Measurements from ENCODE around the gene TCF3. TPM values are rescaled to one million over a fixed set of nuclear protein-coding genes. Genes with fewer than 3 reads are reported as not detected.
A peak's percentile ranks its signal among the peaks of the same experiment; 100 is the strongest.

Gene TCF3
- total and polyA plus RNA-seq, 2 donors: 27.4 to 50.2 TPM

- no peaks in the 10 kb centered on the region for H3K4me1 ChIP-seq (ENCODE audit: insufficient read depth)
- no peak overlapping the region for H3K4me3 ChIP-seq (ENCODE audit: low read depth, low read length)
- no peak for DNase-seq (ENCODE audit: extremely low spot score)
- H3K27ac ChIP-seq (ENCODE audit: low read depth): no peak overlapping the region
- 96% methylated on average over 34 of the region's 34 CpGs for WGBS
- no peaks in the 10 kb centered on the region for H3K36me3 ChIP-seq (ENCODE audit: insufficient read depth)
Observed at GRCh38 chr19:1636325-1637236, 15.8 kb downstream of the TCF3 start.

- WGBS: 98% methylated on average over 5 of the region's 5 CpGs
- Histone ChIP-seq H3K27ac (ENCODE audit: low read depth) (no peak overlapping the region), H3K4me1 (ENCODE audit: insufficient read depth) (no peaks in the 10 kb centered on the region), H3K4me3 (ENCODE audit: low read depth, low read length) (no peak overlapping the region), H3K36me3 (ENCODE audit: insufficient read depth) (no peaks in the 10 kb centered on the region)
- no peak for DNase-seq (ENCODE audit: extremely low spot score)
Observed at GRCh38 chr19:1634938-1635243, 17.5 kb downstream of the TCF3 start.

GRCh38 chr19:1634242-1634937 lies 18.0 kb downstream of the TCF3 start:
- Histone ChIP-seq H3K4me1 (ENCODE audit: insufficient read depth) (no peaks in the 10 kb centered on the region), H3K4me3 (ENCODE audit: low read depth, low read length) (no peak overlapping the region), H3K36me3 (ENCODE audit: insufficient read depth) (no peaks in the 10 kb centered on the region), H3K27ac (ENCODE audit: low read depth) (no peak overlapping the region)
- WGBS: 94% methylated on average over 19 of the region's 19 CpGs
- DNase-seq (ENCODE audit: extremely low spot score): no peak

GRCh38 chr19:1633269-1633826 lies 19.1 kb downstream of the TCF3 start:
- H3K4me3 ChIP-seq (ENCODE audit: low read depth, low read length): no peak overlapping the region
- no peak overlapping the region for H3K27ac ChIP-seq (ENCODE audit: low read depth)
- no peaks in the 10 kb centered on the region for H3K36me3 ChIP-seq (ENCODE audit: insufficient read depth)
- 90% methylated on average over 11 of the region's 11 CpGs for WGBS
- no peaks in the 10 kb centered on the region for H3K4me1 ChIP-seq (ENCODE audit: insufficient read depth)
- no peak for DNase-seq (ENCODE audit: extremely low spot score)

- no peak for DNase-seq (ENCODE audit: extremely low spot score)
- H3K36me3 ChIP-seq (ENCODE audit: insufficient read depth): no peaks in the 10 kb centered on the region
- H3K4me1 ChIP-seq (ENCODE audit: insufficient read depth): no peaks in the 10 kb centered on the region
- H3K27ac ChIP-seq (ENCODE audit: low read depth): no peak overlapping the region
- no peak overlapping the region for H3K4me3 ChIP-seq (ENCODE audit: low read depth, low read length)
- WGBS: 88% methylated on average over 26 of the region's 26 CpGs
Observed at GRCh38 chr19:1632462-1633268, 19.8 kb downstream of the TCF3 start.

GRCh38 chr19:1631557-1632100 lies 20.8 kb downstream of the TCF3 start:
- Histone ChIP-seq H3K27ac (ENCODE audit: low read depth) (no peak overlapping the region), H3K36me3 (ENCODE audit: insufficient read depth) (no peaks in the 10 kb centered on the region), H3K4me3 (ENCODE audit: low read depth, low read length) (no peak overlapping the region), H3K4me1 (ENCODE audit: insufficient read depth) (no peaks in the 10 kb centered on the region)
- 91% methylated on average over 31 of the region's 31 CpGs for WGBS
- no peak for DNase-seq (ENCODE audit: extremely low spot score)

GRCh38 chr19:1630811-1631210 lies 21.6 kb downstream of the TCF3 start:
- WGBS: 91% methylated on average over 17 of the region's 17 CpGs
- DNase-seq (ENCODE audit: extremely low spot score): no peak
- Histone ChIP-seq H3K36me3 (ENCODE audit: insufficient read depth) (no peaks in the 10 kb centered on the region), H3K27ac (ENCODE audit: low read depth) (no peak overlapping the region), H3K4me1 (ENCODE audit: insufficient read depth) (no peaks in the 10 kb centered on the region), H3K4me3 (ENCODE audit: low read depth, low read length) (no peak overlapping the region)

GRCh38 chr19:1630012-1630411 lies 22.4 kb downstream of the TCF3 start:
- no peak overlapping the region for H3K27ac ChIP-seq (ENCODE audit: low read depth)
- no peaks in the 10 kb centered on the region for H3K4me1 ChIP-seq (ENCODE audit: insufficient read depth)
- H3K4me3 ChIP-seq (ENCODE audit: low read depth, low read length): no peak overlapping the region
- H3K36me3 ChIP-seq (ENCODE audit: insufficient read depth): no peaks in the 10 kb centered on the region
- no peak for DNase-seq (ENCODE audit: extremely low spot score)
- 93% methylated on average over 20 of the region's 20 CpGs for WGBS

- no peak for DNase-seq (ENCODE audit: extremely low spot score)
- Histone ChIP-seq H3K4me1 (ENCODE audit: insufficient read depth) (no peaks in the 10 kb centered on the region), H3K4me3 (ENCODE audit: low read depth, low read length) (no peak overlapping the region), H3K27ac (ENCODE audit: low read depth) (no peak overlapping the region), H3K36me3 (ENCODE audit: insufficient read depth) (no peaks in the 10 kb centered on the region)
- 98% methylated on average over 24 of the region's 24 CpGs for WGBS
Observed at GRCh38 chr19:1629256-1629808, 23.1 kb downstream of the TCF3 start.

GRCh38 chr19:1627194-1627593 lies 25.2 kb downstream of the TCF3 start:
- Histone ChIP-seq H3K4me3 (ENCODE audit: low read depth, low read length) (no peak overlapping the region), H3K4me1 (ENCODE audit: insufficient read depth) (no peaks in the 10 kb centered on the region), H3K27ac (ENCODE audit: low read depth) (no peak overlapping the region), H3K36me3 (ENCODE audit: insufficient read depth) (no peaks in the 10 kb centered on the region)
- no peak for DNase-seq (ENCODE audit: extremely low spot score)
- 95% methylated on average over 17 of the region's 17 CpGs for whole genome bisulfite sequencing

GRCh38 chr19:1626417-1627010 lies 25.9 kb downstream of the TCF3 start:
- 91% methylated on average over 32 of the region's 32 CpGs for WGBS
- DNase-seq (ENCODE audit: extremely low spot score): no peak
- H3K4me1 ChIP-seq (ENCODE audit: insufficient read depth): no peaks in the 10 kb centered on the region
- H3K27ac ChIP-seq (ENCODE audit: low read depth): no peak overlapping the region
- no peak overlapping the region for H3K4me3 ChIP-seq (ENCODE audit: low read depth, low read length)
- no peaks in the 10 kb centered on the region for H3K36me3 ChIP-seq (ENCODE audit: insufficient read depth)

- H3K27ac ChIP-seq (ENCODE audit: low read depth): no peak overlapping the region
- no peaks in the 10 kb centered on the region for H3K4me1 ChIP-seq (ENCODE audit: insufficient read depth)
- WGBS: 71% methylated on average over 23 of the region's 23 CpGs
- peak; percentile 3 for DNase-seq (ENCODE audit: extremely low spot score)
- no peak overlapping the region for H3K4me3 ChIP-seq (ENCODE audit: low read depth, low read length)
- no peaks in the 10 kb centered on the region for H3K36me3 ChIP-seq (ENCODE audit: insufficient read depth)
Observed at GRCh38 chr19:1624458-1624857, 28.0 kb downstream of the TCF3 start.

GRCh38 chr19:1622541-1622940 lies 29.9 kb downstream of the TCF3 start:
- 92% methylated on average over 5 of the region's 5 CpGs for WGBS
- H3K27ac ChIP-seq (ENCODE audit: low read depth): no peak overlapping the region
- H3K4me3 ChIP-seq (ENCODE audit: low read depth, low read length): no peak overlapping the region
- peaks cover 2% of the 10 kb centered on the region for H3K36me3 ChIP-seq (ENCODE audit: insufficient read depth)
- no peaks in the 10 kb centered on the region for H3K4me1 ChIP-seq (ENCODE audit: insufficient read depth)
- DNase-seq (ENCODE audit: extremely low spot score): no peak

All from urinary bladder (tissue), 4 donors.